WERI-Rb-1 (cell line): Measurements from ENCODE around the gene MME.

Experiments used
- DNase-seq: peaks from one replicate; pipeline ENCODE4 v3.0.0-alpha.2; 2020
- H3K27ac ChIP-seq: fragments of 250-450 bp; sonication (Bioruptor Pico); 2 replicates; pipeline ENCODE4 v1.5.1; 2020; ENCODE audit warnings: mild to moderate bottlenecking, moderate library complexity
- H3K27me3 ChIP-seq: fragments of 250-450 bp; sonication (Bioruptor Pico); 2 replicates; pipeline ENCODE4 v1.5.1; 2021; ENCODE audit warnings: mild to moderate bottlenecking, low read depth, moderate library complexity; ENCODE audit not compliant: insufficient read depth, severe bottlenecking
- H3K36me3 ChIP-seq: fragments of 250-450 bp; sonication (Bioruptor Pico); 2 replicates; pipeline ENCODE4 v1.5.1; 2020; ENCODE audit warnings: mild to moderate bottlenecking, moderate library complexity
- H3K4me3 ChIP-seq: 2 replicates; pipeline ENCODE4 v1.5.1; 2011; ENCODE audit warnings: low read depth, mild to moderate bottlenecking, control low read depth, low read length
- H3K9me3 ChIP-seq: fragments of 250-450 bp; sonication (Bioruptor Pico); 2 replicates; pipeline ENCODE4 v1.5.1; 2021; ENCODE audit warnings: mild to moderate bottlenecking, moderate library complexity; ENCODE audit not compliant: severe bottlenecking
- CTCF ChIP-seq: IDR thresholded peaks from 2 replicates; pipeline ENCODE4 v1.5.1; 2011; ENCODE audit warnings: low read depth, mild to moderate bottlenecking, control low read depth, inconsistent platforms, low read length

MME gene

GRCh38 chr3:155194973-155195957 is 115.1 kb downstream of the MME start:
- TF ChIP-seq CTCF: no peak
- Histone ChIP-seq H3K27ac (no peak overlapping the region), H3K4me3 (no peak overlapping the region), H3K9me3 (no peaks in the 10 kb centered on the region), H3K27me3 (no peaks in the 10 kb centered on the region), H3K36me3 (no peaks in the 10 kb centered on the region)
- DNase-seq: no peak

- peak overlapping the region; percentile 39 for H3K27ac ChIP-seq
- peak; percentile 71 for DNase-seq
- H3K9me3 ChIP-seq: no peaks in the 10 kb centered on the region
- TF ChIP-seq CTCF: no peak
- H3K27me3 ChIP-seq: no peaks in the 10 kb centered on the region
- no peaks in the 10 kb centered on the region for H3K36me3 ChIP-seq
- no peak overlapping the region for H3K4me3 ChIP-seq
Observed at GRCh38 chr3:155196131-155197021, 116.3 kb downstream of the MME start.

GRCh38 chr3:155197786-155198185 is 117.7 kb downstream of the MME start:
- DNase-seq: no peak
- no peak for TF ChIP-seq CTCF
- H3K4me3 ChIP-seq: no peak overlapping the region

GRCh38 chr3:155202626-155203025 is 122.5 kb downstream of the MME start:
- no peak for TF ChIP-seq CTCF
- Histone ChIP-seq H3K4me3 (no peak overlapping the region), H3K27ac (no peak overlapping the region), H3K36me3 (no peaks in the 10 kb centered on the region), H3K9me3 (no peaks in the 10 kb centered on the region), H3K27me3 (no peaks in the 10 kb centered on the region)
- no peak for DNase-seq

More at GRCh38 chr3:155197786-155198185, 117.7 kb downstream of the MME start:
- no peaks in the 10 kb centered on the region for H3K27me3 ChIP-seq
- no peaks in the 10 kb centered on the region for H3K9me3 ChIP-seq
- no peaks in the 10 kb centered on the region for H3K36me3 ChIP-seq
- H3K27ac ChIP-seq: no peak overlapping the region

GRCh38 chr3:155204851-155205250 is 124.7 kb downstream of the MME start:
- DNase-seq: no peak
- no peak overlapping the region for H3K4me3 ChIP-seq
- no peaks in the 10 kb centered on the region for H3K9me3 ChIP-seq
- no peak overlapping the region for H3K27ac ChIP-seq
- TF ChIP-seq CTCF: no peak
- no peaks in the 10 kb centered on the region for H3K36me3 ChIP-seq
- no peaks in the 10 kb centered on the region for H3K27me3 ChIP-seq
